Liver (tissue), 9 donors: Measurements from ENCODE around the gene GAB2. TPM values are rescaled to one million over a fixed set of nuclear protein-coding genes. Genes with fewer than 3 reads are reported as not detected.
"Not testable (repeated sequence)": the region's sequence is repeated elsewhere in the genome, so short reads cannot be mapped to it uniquely, and the experiment has no call there.

Source experiments
- DNase-seq: peaks from one replicate; pipeline ENCODE4 v3.0.0-alpha.2; 2017; ENCODE audit warnings: low spot score
- H3K27ac ChIP-seq, 2 donors: one replicate each; pipeline ENCODE4 v1.7.0; 2013; ENCODE audit warnings: inconsistent platforms in 2 of 2, low read length in 2 of 2, control low read depth in 1 of 2, low read depth in 1 of 2, mild to moderate bottlenecking in 1 of 2
- H3K27me3 ChIP-seq, 4 donors: one replicate each; pipeline versions ENCODE4 v1.6.1 to v1.7.0; 2013; ENCODE audit warnings: low read length in 3 of 4, inconsistent platforms in 1 of 4, mild to moderate bottlenecking in 1 of 4, moderate library complexity in 1 of 4; ENCODE audit not compliant: control insufficient read depth in 4 of 4, insufficient read depth in 4 of 4
- H3K36me3 ChIP-seq, 4 donors: one replicate each; pipeline versions ENCODE4 v1.6.1 to v1.7.0; 2013; ENCODE audit warnings: low read length in 3 of 4, mild to moderate bottlenecking in 3 of 4, low read depth in 1 of 4, moderate library complexity in 1 of 4; ENCODE audit not compliant: control insufficient read depth in 4 of 4, insufficient read depth in 3 of 4
- H3K4me1 ChIP-seq, 4 donors: one replicate each; pipeline versions ENCODE4 v1.6.1 to v1.7.0; 2013; ENCODE audit warnings: low read length in 3 of 4, mild to moderate bottlenecking in 3 of 4, moderate library complexity in 1 of 4; ENCODE audit not compliant: control insufficient read depth in 4 of 4, insufficient read depth in 4 of 4
- H3K4me3 ChIP-seq, 3 donors: one replicate each; pipeline versions ENCODE4 v1.6.1 to v1.7.0; 2013; ENCODE audit warnings: low read length in 3 of 3, control low read depth in 1 of 3, low read depth in 1 of 3, mild to moderate bottlenecking in 1 of 3
- H3K9ac ChIP-seq, 2 donors: one replicate each; pipeline ENCODE4 v1.7.0; 2013; ENCODE audit warnings: low read length in 2 of 2, mild to moderate bottlenecking in 2 of 2, moderate library complexity in 2 of 2, control low read depth in 1 of 2, low read depth in 1 of 2
- H3K9me3 ChIP-seq, 4 donors: one replicate each; pipeline versions ENCODE4 v1.6.1 to v1.7.0; 2013; ENCODE audit warnings: low read length in 3 of 4; ENCODE audit not compliant: control insufficient read depth in 4 of 4
- EGR1 ChIP-seq, 2 donors: IDR thresholded peaks; 2 replicates each; pipeline ENCODE4 v1.6.1; 2016 to 2018; ENCODE audit warnings: antibody characterized with exemption in 2 of 2, low read depth in 2 of 2
- FOXA1 ChIP-seq: IDR thresholded peaks from 2 replicates; pipeline ENCODE4 v1.6.1; 2016; ENCODE audit warnings: antibody characterized with exemption
- FOXA2 ChIP-seq: IDR thresholded peaks from 2 replicates; pipeline ENCODE4 v1.6.1; 2016; ENCODE audit warnings: antibody characterized with exemption
- GABPA ChIP-seq, 2 donors: IDR thresholded peaks in 1 of 2; conservative IDR thresholded peaks in 1 of 2; 2 replicates each; pipeline ENCODE4 v1.6.1; 2016; ENCODE audit warnings: antibody characterized with exemption in 2 of 2, mild to moderate bottlenecking in 1 of 2, moderate library complexity in 1 of 2
- HNF4A ChIP-seq, 2 donors: conservative IDR thresholded peaks; 2 replicates each; pipeline ENCODE4 v1.6.1; 2016; ENCODE audit warnings: antibody characterized with exemption in 2 of 2, mild to moderate bottlenecking in 2 of 2
- HNF4G ChIP-seq: IDR thresholded peaks from 2 replicates; pipeline ENCODE4 v1.6.1; 2016; ENCODE audit warnings: antibody characterized with exemption
- JUND ChIP-seq, 2 donors: IDR thresholded peaks; 2 replicates each; pipeline ENCODE4 v1.6.1; 2016; ENCODE audit warnings: antibody characterized with exemption in 2 of 2
- MAX ChIP-seq: IDR thresholded peaks from 2 replicates; pipeline ENCODE4 v1.6.1; 2016; ENCODE audit warnings: antibody characterized with exemption
- NR2F2 ChIP-seq: IDR thresholded peaks from 2 replicates; pipeline ENCODE4 v1.6.1; 2016; ENCODE audit warnings: antibody characterized with exemption
- RAD21 ChIP-seq, 2 donors: IDR thresholded peaks; 2 replicates each; pipeline ENCODE4 v1.6.1; 2016; ENCODE audit warnings: antibody characterized with exemption in 2 of 2, mild to moderate bottlenecking in 2 of 2
- RXRA ChIP-seq, 2 donors: IDR thresholded peaks; 2 replicates each; pipeline ENCODE4 v1.6.1; 2017 to 2018; ENCODE audit warnings: antibody characterized with exemption in 2 of 2, mild to moderate bottlenecking in 1 of 2
- SP1 ChIP-seq: IDR thresholded peaks from 2 replicates; pipeline ENCODE4 v1.6.1; 2018; ENCODE audit warnings: antibody characterized with exemption, mild to moderate bottlenecking
- TAF1 ChIP-seq: conservative IDR thresholded peaks from 2 replicates; pipeline ENCODE4 v1.6.1; 2016; ENCODE audit warnings: antibody characterized with exemption, mild to moderate bottlenecking
- YY1 ChIP-seq: IDR thresholded peaks from 2 replicates; pipeline ENCODE4 v1.6.1; 2016; ENCODE audit warnings: antibody characterized with exemption, mild to moderate bottlenecking
- WGBS: extraction: QIAGEN DNeasy Blood & Tissue Kit; methylation state at CpG from one replicate; pipeline ENCODE4 v1.1.7; 2013; 5-methylcytosine and 5-hydroxymethylcytosine counted together
- polyA plus RNA-seq, 2 donors: library from polyadenylated mRNA; stranded (reverse) in 1 of 2; unstranded in 1 of 2; fragments of 200-250 nt in 1 of 2; fragments of >200 nt in 1 of 2; fragmentation: Nextera tagmentation in 1 of 2; extraction: Ambion mirVana in 1 of 2; gene quantifications; one replicate each; pipeline versions ENCODE4 v1.2.1 to v1.2.3, GENCODE V29; 2013 to 2015
- total RNA-seq, 2 donors: library from RNA; depleted of rRNA; stranded (reverse); fragments of >200 nt; gene quantifications; one replicate each; pipeline ENCODE4 v1.2.3, GENCODE V29; 2014
- TF ChIP-seq, protein P1 (sequence below): IDR thresholded peaks from 2 replicates; pipeline ENCODE4 v1.6.1; 2016; ENCODE audit warnings: antibody characterized with exemption, mild to moderate bottlenecking
- TF ChIP-seq, protein P2 (sequence below): IDR thresholded peaks from 2 replicates; pipeline ENCODE4 v1.6.1; 2016; ENCODE audit warnings: antibody characterized with exemption
- donor health status: healthy.
- donor health status: healthy.
- donor health status: healthy.
- donor health status: healthy.
- donor health status: healthy.

Gene GAB2
- total and polyA plus RNA-seq, 4 donors: 1.3 to 3.6 (median 2.5) TPM

DNA sequence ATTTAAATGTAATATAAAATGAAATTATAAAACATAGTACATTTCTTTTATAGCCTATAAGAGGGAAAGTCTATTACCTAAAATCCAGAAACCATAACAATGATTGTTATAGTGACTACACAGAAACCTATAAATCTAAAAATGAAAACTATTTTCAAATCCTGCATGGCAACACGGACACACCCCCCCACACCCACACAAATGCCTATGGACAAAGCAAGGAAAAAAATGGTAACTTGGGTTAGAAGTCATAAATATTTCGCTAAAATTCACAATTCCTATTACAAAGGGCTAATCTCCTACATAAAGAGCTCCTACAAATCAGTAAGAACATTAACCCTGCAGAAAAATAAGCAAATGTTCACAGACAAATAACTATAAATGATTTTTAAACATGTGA, 56.4 kb downstream of the GAB2 start:
- DNase-seq: no peak
- Histone ChIP-seq H3K27ac (no peak overlapping the region), H3K4me3 (no peak overlapping the region), H3K9ac (no peak overlapping the region), H3K27me3 (no peaks in the 10 kb centered on the region), H3K4me1 (no peaks in the 10 kb centered on the region), H3K36me3 (no peaks in the 10 kb centered on the region), H3K9me3 (no peaks in the 10 kb centered on the region)
- WGBS: 83% methylated on average over 2 of the region's 2 CpGs
- no peak for TF ChIP-seq SP1
- TF ChIP-seq NR2F2: no peak
- no peak for TF ChIP-seq EGR1 (IDR thresholded peaks at IDR 0.05; ENCODE audit: low read depth in 2 of 2)
- no peak for TF ChIP-seq RAD21 (IDR thresholded peaks at IDR 0.05)
- TF ChIP-seq FOXA2: no peak
- TF ChIP-seq, protein P1, sequence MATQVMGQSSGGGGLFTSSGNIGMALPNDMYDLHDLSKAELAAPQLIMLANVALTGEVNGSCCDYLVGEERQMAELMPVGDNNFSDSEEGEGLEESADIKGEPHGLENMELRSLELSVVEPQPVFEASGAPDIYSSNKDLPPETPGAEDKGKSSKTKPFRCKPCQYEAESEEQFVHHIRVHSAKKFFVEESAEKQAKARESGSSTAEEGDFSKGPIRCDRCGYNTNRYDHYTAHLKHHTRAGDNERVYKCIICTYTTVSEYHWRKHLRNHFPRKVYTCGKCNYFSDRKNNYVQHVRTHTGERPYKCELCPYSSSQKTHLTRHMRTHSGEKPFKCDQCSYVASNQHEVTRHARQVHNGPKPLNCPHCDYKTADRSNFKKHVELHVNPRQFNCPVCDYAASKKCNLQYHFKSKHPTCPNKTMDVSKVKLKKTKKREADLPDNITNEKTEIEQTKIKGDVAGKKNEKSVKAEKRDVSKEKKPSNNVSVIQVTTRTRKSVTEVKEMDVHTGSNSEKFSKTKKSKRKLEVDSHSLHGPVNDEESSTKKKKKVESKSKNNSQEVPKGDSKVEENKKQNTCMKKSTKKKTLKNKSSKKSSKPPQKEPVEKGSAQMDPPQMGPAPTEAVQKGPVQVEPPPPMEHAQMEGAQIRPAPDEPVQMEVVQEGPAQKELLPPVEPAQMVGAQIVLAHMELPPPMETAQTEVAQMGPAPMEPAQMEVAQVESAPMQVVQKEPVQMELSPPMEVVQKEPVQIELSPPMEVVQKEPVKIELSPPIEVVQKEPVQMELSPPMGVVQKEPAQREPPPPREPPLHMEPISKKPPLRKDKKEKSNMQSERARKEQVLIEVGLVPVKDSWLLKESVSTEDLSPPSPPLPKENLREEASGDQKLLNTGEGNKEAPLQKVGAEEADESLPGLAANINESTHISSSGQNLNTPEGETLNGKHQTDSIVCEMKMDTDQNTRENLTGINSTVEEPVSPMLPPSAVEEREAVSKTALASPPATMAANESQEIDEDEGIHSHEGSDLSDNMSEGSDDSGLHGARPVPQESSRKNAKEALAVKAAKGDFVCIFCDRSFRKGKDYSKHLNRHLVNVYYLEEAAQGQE: no peak
- no peak for TF ChIP-seq MAX
- TF ChIP-seq GABPA (IDR thresholded peaks at IDR 0.05 in 1 of 2, conservative IDR thresholded peaks at IDR 0.05 in 1 of 2): no peak
- TF ChIP-seq HNF4G: no peak

- Histone ChIP-seq H3K9ac (no peak overlapping the region), H3K4me3 (no peak overlapping the region), H3K4me1 (no peaks in the 10 kb centered on the region), H3K27me3 (no peaks in the 10 kb centered on the region), H3K36me3 (no peaks in the 10 kb centered on the region), H3K27ac (no peak overlapping the region), H3K9me3 (no peaks in the 10 kb centered on the region)
- DNase-seq: no peak
- no peak for TF ChIP-seq SP1
- TF ChIP-seq FOXA2: no peak
- no peak for TF ChIP-seq RXRA (IDR thresholded peaks at IDR 0.05)
- TF ChIP-seq, protein P1: no peak
- no peak for TF ChIP-seq MAX
- TF ChIP-seq TAF1: no peak
- no peak for TF ChIP-seq YY1
- no peak for TF ChIP-seq FOXA1
- no peak for TF ChIP-seq HNF4G
- no peak for TF ChIP-seq JUND (IDR thresholded peaks at IDR 0.05)
- no peak for TF ChIP-seq RAD21 (IDR thresholded peaks at IDR 0.05)
- no peak for TF ChIP-seq NR2F2
- TF ChIP-seq, protein P2, sequence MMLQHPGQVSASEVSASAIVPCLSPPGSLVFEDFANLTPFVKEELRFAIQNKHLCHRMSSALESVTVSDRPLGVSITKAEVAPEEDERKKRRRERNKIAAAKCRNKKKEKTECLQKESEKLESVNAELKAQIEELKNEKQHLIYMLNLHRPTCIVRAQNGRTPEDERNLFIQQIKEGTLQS: no peak
- no peak for TF ChIP-seq HNF4A (conservative IDR thresholded peaks at IDR 0.05)
- WGBS: 92% methylated on average over 3 of the region's 3 CpGs
Measured at GRCh38 chr11:78359921-78360320, 57.7 kb downstream of the GAB2 start.

- not testable (repeated sequence) for H3K36me3 ChIP-seq, H3K4me3 ChIP-seq, DNase-seq, H3K4me1 ChIP-seq, H3K9ac ChIP-seq, H3K27me3 ChIP-seq, H3K27ac ChIP-seq, H3K9me3 ChIP-seq
- 100% methylated on average over 2 of the region's 3 CpGs for WGBS
Measured at GRCh38 chr11:78357924-78358323, 59.7 kb downstream of the GAB2 start.

- not testable (repeated sequence) for H3K36me3 ChIP-seq, H3K4me1 ChIP-seq, H3K9ac ChIP-seq, H3K9me3 ChIP-seq, H3K27me3 ChIP-seq, DNase-seq, H3K27ac ChIP-seq, H3K4me3 ChIP-seq
- 96% methylated on average over 1 of the region's 1 CpG for WGBS
Measured at GRCh38 chr11:78357425-78357824, 60.2 kb downstream of the GAB2 start.
